NCI-H226 (cell line): ENCODE measurements around the gene IGF1R.

Source experiments
- DNase-seq: peaks from one replicate; pipeline ENCODE4 v3.0.0-alpha.2; 2015

Gene IGF1R

GRCh38 chr15:98870788-98871187, 222.4 kb downstream of the IGF1R start:
- no peak for DNase-seq

GRCh38 chr15:98872774-98873173, 224.4 kb downstream of the IGF1R start:
- no peak for DNase-seq

- DNase-seq: peak; percentile 99
Observed at GRCh38 chr15:98873441-98874218, 225.3 kb downstream of the IGF1R start.

GRCh38 chr15:98874370-98874769, 226.0 kb downstream of the IGF1R start:
- DNase-seq: no peak

GRCh38 chr15:98874773-98875172, 226.4 kb downstream of the IGF1R start:
- no peak for DNase-seq

GRCh38 chr15:98875309-98875708, 227.0 kb downstream of the IGF1R start:
- DNase-seq: no peak

- no peak for DNase-seq
Observed at GRCh38 chr15:98876451-98877369, 228.4 kb downstream of the IGF1R start.

GRCh38 chr15:98878172-98878571, 229.8 kb downstream of the IGF1R start:
- peak; percentile 2 for DNase-seq

GRCh38 chr15:98878862-98879261, 230.5 kb downstream of the IGF1R start:
- DNase-seq: no peak

- peak; percentile 56 for DNase-seq
Observed at GRCh38 chr15:98881526-98882520, 233.5 kb downstream of the IGF1R start.

GRCh38 chr15:98883478-98883877, 235.1 kb downstream of the IGF1R start:
- DNase-seq: no peak

- no peak for DNase-seq
Observed at GRCh38 chr15:98884894-98885293, 236.6 kb downstream of the IGF1R start.

- DNase-seq: no peak
Observed at GRCh38 chr15:98887976-98888375, 239.6 kb downstream of the IGF1R start.

- peak; percentile 68 for DNase-seq
Observed at GRCh38 chr15:98888820-98889479, 240.6 kb downstream of the IGF1R start.

- peak; percentile 61 for DNase-seq
Observed at GRCh38 chr15:98889930-98890695, 241.8 kb downstream of the IGF1R start.

- DNase-seq: no peak
Observed at GRCh38 chr15:98891301-98891700, 243.0 kb downstream of the IGF1R start.

GRCh38 chr15:98893401-98893800, 245.1 kb downstream of the IGF1R start:
- no peak for DNase-seq

- DNase-seq: no peak
Observed at GRCh38 chr15:98894312-98894711, 246.0 kb downstream of the IGF1R start.

GRCh38 chr15:98896002-98896721, 247.8 kb downstream of the IGF1R start:
- DNase-seq: peak; percentile 81
